SKM-1 (cell line): ENCODE data around the gene BRF1.
"Not testable (repeated sequence)": the region's sequence is repeated elsewhere in the genome, so short reads cannot be mapped to it uniquely, and the experiment has no call there.

Experiments
- DNase-seq: peaks from one replicate; lab custom pipeline; 2025; ENCODE audit not compliant: unreplicated experiment; lab: John Stamatoyannopoulos, UW

Gene BRF1

DNA sequence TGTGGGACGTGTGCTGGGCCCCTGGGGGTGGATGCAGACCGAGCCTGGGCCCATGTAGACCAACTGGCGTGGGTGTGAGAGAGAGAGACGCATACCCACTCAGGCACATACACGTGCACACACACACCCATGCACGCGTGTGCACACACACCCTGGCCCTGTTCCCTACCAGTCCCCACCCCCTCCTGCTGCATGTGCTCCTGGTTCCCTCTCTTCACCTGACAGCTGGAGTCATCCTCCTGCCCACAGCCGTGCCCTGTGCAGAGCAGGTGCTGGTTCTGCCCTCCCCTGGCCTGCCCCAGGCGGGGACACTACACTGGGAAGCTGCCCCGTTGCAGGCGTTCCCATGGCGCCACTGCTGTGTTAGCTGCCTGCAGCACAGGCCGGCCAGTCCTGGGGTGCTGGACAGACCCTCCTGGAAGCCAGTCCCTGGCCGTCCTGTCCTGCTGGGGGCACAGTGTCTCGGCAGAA, 32.3 kb upstream of the BRF1 start:
- DNase-seq: no peak

DNA sequence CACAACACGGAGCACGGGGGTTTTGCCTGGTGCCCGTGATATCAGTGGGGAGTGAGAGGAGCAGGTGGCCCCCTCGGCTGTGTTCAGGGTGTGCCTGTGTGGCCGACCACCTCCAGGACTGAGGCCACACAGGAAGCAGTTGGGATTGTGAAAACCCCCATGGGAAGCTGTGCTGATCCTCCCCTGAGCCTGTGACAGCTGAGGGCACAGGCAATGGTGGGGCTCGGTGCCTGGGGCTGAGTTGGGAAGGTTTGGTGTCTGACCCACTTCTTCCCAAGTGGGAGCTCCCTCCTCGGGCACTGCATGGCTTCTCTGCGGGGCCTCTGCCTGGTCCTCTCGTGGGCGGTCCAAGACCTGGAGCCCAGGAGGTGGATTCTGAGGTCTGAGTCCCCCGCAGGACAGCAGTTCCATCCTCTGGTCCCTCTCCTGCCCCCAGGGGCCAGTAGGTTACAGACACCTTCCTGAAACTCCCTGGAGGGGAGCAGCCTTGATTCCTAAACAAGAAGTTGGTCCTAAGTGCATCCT, 31.6 kb upstream of the BRF1 start:
- no peak for DNase-seq

DNA sequence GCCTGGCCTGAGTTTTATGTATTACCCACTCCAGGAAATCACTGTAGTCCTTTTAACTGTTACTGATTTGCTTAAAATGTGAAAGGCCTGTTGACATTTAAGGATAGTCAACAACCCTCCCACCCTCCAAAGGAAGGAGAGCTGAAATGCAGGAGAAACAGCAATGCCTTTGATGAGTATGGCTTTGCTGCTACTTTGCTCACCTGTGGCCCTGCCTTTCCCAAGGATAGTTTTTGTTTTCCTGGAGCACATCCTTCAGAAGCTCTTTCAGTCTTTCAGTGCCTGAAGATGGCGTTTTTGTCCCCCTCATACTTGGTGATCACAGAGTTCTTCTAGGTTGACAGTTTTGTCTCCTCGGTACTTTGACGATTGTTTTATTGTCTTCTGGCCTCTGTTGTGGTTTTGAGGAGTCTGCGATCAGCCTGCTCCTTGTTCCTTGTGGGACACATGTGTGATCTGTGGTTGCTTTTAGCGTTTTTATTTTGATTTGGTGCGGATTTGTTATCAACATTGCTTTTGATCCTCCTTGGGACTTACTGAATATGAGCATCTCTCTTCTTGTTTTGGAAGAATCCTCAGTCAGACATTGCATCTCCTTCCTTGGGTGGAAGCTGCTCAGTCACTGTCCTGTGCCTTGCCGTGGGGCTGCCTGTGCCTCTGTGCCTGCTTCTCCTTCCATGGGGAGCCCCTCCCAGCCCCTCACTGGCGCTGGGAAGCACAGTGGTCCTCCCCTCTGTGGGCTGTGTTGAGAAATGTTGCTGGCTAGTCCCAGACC, 31.0 kb upstream of the BRF1 start:
- DNase-seq: no peak

DNA sequence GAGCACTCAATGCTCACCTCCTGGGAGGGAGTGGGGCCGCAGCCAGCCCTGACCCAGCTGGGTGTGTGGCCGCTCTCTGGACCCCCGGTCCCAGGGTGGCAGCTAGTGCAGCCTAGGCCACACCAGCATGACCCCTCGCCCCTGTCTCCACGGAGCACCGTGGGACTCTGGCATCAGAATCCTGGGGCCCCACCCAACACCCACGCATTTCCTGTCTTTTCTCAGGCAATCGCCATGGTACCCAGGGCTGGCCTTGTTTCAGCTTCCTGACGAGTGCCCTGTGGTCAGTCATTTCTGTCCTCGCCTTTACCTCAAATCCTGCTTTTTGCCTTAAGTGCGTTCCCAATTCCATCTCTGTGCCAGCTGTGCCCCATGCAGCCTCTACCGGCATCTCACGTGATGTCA, 29.7 kb upstream of the BRF1 start:
- no peak for DNase-seq

DNA sequence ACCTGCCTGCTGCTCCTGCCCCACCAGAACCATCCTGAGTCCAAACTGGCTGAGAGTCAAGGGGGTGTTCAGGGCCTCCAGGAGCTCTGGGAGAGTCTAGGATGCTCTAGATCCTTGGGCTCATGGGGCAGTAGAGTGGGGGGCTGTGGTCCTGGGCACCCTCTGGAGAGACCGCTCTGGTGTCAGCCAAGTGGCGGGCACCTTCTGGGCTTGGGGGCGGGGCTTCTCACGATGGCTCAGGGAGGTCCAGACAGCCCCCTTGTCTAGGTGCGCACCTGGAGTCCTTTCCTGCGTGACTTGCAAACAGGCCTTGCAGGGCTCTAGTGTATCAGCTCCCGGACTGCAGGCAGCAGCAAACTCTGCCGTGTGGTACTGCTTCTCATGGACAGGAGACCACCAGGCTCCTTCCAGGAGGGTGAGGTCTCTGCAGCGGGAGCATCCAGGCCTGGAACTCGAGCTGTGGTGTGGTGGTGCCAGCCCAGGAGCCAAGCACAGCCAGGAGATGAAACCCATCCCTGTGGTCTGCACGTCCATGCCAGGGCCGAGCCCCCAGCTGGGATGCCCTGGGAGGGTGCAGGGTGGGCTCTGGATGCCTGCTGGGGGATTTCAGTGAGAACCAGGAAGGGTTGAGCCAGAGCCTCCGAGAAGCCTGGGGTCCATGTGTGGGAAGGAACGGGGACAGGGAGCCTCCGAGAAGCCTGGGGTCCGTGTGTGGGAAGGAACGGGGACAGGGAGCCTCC, 28.8 kb upstream of the BRF1 start:
- no peak for DNase-seq

DNA sequence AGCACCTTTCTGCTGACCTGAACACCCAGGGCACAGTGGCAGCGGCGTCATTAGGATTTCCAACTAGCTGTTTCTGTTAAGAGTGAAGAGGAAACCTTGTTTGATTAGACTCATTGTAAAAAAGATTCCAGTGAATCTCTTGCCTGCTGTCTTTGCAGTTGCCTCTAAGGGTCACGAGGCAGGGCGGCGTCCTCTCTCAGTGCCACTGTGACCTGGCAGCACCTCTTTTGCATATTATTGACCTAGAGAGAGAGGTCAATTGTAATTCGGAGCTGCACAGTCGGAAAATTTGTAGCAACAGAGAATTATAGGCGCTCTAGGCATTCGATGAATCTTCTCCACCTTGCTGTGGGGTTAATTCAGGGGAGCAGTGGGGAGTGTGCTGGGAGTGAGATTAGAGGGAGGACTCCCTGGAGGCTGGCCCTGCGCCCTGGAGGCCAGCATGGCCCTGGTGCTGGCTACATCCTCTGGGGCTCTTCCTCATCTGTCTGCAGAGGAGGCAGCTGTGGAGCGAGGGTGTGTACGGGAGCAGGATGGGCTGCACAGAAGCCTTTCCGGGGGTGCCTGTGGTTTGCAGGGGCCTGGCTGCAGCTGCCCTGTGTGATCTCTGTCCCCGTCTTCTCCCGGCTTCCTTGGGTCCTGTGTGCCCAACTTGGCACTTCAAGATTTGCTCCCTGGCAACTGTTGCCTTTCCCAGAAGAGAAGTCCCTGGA, 28.0 kb upstream of the BRF1 start:
- no peak for DNase-seq

DNA sequence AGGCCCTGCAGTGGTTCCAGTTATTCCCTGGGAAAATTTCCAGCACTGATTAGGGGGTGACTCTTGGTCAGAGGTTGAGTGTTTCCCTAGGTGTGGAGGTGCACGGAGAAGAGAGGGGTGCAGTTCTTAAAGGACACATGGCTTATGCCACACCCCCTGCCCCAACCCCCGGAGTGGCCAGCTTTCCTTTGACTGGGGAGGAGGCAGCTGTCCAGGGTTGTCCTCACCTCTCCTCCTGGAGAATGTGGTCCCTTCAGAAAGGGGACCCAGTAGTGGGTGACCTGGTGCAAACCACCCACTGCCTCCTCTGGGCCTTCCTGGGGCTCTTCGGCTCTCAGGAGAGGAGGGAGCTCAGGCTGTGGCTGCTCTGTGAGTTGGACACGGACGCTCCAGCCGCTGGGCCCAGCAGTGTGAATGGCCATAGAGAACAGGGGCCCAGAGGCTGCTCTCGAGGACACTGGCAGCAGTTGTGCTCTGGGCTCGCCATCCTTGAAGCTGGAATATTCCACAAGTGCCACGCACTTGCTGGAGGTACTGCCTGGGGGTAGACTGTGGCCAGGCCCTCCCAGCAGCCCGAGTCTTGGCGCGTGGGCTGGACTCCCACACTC, 27.4 kb upstream of the BRF1 start:
- DNase-seq: no peak

DNA sequence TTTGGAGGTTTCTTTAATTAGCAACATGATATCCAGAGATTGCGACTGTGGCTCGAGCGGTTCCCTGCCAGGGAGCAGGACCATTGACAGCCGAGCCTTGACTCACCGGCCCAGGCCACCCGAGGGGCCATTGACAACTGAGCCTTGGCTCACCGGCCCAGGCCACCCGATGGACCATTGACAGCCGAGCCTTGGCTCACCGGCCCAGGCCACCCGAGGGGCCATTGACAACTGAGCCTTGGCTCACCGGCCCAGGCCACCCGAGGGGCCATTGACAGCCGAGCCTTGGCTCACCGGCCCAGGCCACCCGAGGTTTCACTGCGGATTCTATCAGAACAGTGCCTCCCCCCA, 26.9 kb upstream of the BRF1 start:
- not testable (repeated sequence) for DNase-seq

DNA sequence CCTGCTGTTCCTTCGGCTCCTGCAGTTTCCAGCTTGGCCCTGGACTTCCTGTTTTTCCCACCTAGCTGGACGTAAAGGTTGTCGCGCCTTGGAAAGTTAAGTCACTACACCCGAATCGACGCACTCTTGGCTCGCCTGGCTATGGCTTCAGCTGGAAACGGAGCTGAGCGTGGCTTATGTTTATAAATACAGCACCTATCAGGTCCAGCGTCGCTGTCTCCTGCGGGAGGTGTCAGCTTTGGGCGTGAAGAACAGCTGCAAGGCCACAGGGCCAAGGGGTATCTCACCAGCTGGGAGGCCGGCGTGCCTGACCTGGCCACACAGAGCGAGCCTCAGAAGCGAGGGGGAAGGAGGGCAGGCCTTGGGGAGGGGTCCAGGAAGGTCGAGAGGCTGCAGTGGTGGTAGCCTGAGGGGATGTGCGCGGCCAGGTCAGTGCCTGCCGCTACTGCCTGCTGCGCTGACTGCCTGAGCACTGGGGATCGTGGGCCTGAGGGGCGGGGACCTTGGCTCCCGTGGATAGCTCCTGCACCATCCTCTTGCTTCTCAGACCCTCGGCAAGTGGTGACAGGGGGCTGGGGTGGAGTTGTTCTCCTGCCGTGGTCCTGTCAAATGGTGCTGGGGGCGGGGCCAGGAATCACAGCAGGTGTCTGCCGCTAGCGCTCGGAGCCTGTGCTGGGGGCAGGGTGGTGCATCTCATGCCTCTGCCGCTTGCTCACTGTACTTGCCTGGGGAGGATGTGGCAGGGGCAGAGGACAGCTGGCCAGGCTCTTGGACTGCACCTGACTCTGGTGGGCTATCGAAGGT, 26.3 kb upstream of the BRF1 start:
- no peak for DNase-seq

DNA sequence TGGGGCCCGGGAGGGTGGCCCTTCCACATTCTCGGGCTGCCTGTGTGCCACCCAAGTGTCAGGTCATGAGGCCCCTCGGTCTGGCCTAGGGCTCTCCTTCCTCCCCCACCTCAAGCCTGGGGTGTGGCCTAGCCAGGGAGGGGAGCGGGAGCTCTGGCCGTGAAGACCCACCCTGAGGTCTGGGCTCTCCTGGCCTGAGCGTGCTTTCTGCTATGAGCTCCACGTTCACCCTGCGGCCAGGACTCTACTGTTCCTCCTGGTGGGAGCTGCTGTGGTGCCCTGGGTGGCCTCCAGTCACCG, 25.7 kb upstream of the BRF1 start:
- DNase-seq: no peak

DNA sequence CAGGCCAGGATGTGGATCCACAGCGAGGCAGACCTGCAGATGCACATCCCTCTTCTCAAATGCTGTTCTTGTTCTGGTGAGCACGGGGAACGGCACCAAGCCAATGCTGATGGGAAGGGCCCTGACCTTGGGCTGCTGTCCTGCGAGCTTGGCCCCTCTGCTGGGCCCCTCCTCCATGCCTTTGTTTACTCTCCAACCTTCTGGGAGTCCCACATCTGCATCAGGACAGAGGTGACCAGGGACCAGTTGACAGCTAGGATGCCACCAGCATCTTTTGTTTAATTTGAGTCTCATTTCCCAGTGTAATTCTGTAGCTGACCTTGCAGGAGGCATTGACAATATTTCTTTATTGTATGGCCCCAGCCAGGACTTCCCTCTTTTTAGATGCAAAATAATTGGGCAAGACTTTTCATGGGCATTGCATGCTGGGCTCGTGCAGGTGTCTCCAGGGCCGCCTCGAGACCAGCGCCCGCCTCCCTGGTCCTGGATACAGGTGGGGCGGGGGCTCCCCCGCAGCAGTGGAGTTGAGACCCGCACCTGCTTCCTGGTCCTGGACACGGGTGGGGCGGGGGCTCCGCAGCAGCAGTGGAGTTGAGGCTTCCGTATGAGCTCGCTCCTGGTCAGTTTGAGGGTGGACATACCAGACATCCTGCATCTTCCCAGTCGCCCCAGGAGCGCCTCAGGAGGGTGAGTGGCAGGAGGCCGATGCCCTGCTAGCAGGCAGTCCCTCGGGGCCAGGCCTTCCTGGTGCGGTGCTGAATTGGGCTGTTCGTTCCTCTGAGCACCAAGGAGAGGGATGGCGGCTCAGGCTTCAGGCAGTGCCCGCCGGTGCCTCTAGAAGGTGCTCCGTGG, 25.1 kb upstream of the BRF1 start:
- DNase-seq: no peak

DNA sequence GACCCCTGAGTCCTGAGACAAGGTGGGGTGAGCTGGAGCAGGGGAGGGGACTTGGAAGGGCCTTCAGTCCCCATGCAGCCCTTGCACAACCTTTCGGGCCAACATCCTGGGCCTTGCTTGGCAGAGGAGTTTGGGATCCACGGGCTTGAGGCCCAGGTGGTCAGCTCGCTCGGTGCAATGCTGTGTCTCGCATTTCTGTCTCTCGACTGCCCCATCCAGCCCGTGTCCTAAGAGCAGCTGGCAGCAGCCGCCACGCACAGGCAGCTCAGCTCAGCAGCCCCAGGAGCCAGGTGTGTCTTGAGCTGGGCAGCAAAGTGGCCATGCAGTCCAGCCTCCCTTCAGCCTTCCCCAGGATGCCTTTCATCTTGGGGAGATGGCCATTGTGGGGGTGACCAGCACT, 24.5 kb upstream of the BRF1 start:
- DNase-seq: no peak

DNA sequence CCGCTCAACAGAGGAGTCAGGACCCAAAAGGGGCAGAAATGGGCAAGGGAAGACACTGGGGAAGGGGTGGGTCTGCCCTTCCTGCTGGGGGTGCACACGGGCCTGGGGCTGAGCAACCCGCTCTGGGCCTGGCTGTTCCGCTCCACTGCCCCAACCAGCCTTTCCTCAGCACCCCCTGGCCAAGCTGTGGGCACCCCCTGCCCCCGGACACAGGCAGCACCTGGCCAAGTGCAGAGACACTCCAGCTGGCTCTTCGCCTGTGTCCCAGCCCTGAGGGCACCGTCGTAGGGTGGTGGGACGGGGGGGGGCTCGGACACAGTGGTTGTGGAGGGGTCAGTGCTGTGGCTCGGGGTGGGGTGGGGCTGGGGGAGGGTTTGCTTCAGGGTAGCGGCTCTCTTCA, 24.1 kb upstream of the BRF1 start:
- DNase-seq: no peak

DNA sequence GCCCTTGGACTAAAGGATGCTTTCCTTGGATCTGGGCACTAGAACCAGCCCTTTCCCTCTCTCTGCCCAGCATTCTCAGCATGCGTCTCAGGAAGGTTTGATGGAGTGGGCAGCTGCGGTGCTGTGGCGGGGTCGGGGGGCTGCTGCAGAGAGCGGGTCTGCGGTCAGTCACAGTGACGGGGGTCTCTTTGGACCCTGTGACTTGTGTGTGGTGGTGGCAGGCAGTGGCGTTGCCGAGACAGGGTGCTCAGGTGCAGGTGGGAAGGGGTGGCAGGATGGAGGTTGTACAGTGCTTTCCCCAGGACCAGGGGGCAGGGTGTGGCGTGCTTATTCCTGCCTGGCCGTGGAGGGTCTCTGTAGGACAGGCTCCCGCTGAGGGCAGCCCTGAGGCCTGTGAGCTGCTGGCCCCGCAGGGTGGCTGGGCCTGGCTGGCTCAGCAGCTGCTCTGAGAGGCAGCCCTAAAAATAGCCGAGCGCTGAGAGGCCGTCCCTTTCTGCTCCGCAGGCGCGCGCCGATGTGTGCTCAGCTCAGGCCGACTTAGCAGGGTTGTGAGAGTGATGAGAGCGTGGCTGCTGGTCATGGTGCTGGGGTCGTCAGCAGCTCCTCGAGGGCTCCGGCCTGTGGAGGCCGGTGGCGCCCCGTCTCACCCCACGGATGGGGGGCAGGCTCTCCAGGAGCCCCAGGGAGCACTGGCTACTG, 23.4 kb upstream of the BRF1 start:
- DNase-seq: no peak

DNA sequence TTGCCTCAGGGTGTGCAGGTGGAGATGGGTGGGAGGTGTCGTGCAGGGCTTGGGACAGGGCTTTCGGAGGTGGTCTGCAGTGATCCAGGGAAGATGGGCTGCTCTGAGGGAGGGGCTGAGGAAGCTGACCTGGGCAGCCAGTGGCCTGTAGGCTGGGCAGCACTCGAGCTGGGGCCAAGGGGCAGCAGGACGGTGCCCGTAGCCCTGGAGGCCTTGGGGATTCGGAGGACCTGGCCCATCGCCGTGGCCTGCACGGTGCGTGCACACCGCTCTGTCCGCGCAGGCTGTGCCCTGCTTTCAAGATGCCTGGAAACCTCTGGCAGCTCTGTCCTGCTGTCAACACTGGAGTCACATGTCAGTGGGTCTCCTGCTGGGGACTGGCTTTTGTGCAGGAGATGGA, 22.9 kb upstream of the BRF1 start:
- DNase-seq: no peak

DNA sequence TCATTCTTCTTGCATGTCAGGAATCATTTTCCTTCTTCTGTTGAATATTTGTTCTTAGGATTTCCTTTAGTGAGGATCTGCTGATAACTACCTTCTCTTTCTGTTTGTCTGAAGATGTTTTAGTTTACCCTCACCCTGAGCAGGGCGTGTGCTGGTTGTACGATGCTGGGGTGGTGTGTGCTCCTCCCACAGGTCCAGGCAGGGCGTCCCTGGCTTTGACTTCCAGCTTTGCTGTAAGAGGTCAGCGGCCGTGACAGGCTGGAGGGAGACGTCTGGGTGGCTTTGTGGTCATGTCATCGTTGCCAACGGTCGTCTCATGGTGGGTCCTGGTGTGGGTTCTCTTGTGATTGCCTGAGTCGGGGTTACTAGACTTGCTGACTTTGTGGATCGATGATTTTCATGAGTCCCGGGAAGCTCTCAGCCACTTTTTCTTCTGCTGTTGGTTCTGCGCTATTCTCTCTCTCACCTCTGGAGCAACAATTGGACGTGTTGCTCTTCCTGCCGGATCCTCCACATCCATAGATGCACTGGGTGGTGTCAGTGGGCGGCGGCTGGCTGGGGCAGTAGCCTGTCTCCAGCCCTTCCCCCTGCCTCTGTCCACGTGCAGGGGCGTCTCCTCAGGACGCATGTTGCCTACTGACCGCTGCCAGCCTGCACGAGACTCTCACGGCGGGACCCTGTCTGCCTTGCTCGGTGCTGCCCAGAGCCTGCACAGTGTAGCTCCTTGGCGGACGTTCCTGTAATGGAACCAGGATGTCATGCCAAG, 22.2 kb upstream of the BRF1 start:
- DNase-seq: no peak

DNA sequence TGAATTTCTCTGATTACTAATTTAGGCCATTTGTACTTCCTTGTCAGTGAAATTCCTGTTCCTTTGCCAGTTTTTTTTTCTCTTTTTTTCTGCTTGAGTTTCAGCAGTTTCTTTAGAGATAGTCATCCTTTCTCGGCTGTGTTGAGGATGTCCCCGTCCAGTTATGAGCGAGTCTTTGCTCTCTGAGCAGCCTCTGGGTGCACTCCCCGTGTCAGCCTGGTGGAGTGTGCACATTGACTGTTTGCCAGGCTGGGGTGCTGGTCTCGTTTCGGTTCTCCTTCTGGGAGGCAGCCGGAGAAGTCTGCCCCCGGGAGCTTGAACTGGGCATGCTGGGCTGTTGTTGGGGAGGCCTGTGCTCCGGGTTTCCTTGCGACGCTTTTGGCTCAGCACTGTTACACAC, 16.7 kb upstream of the BRF1 start:
- DNase-seq: no peak

DNA sequence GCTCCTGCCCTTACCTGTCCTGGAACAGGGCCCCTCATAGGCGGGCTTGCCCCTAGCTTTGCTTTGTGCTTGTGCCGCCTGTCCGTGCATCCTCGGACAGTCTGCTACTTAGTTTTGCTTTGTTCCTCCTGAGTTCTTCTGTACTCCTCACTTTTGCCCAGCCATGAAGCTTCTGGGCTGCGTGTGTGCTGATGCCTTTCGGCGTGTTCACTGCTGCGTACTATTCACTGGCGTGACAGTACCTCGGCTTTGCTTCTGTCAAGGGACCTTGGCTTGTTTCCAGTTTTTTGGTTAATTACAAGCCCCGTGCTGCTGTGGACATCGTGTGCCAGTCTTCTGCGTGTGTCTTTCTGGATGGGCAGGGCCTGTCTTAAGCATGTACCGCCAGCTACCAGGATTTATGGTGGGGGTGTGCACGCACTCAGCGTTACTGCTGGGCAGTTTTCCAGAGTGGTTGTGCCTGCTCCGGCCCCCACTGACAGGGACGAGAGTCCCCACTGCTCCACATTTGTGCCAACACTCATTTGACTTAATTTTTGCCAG, 16.2 kb upstream of the BRF1 start:
- DNase-seq: no peak
